BLaER1 (cell line): ENCODE results near the gene RPS6KA2.

Experiments
- H3K27ac ChIP-seq: shearing (Covaris generic); formaldehyde crosslinking; 2 replicates; pipeline ENCODE4 v1.8.1; 2022
- H3K27me3 ChIP-seq: shearing (Covaris generic); formaldehyde crosslinking; 2 replicates; pipeline ENCODE4 v1.8.1; 2022
- H3K36me3 ChIP-seq: shearing (Covaris generic); formaldehyde crosslinking; 2 replicates; pipeline ENCODE4 v1.8.1; 2022
- H3K4me1 ChIP-seq: shearing (Covaris generic); formaldehyde crosslinking; 2 replicates; pipeline ENCODE4 v1.8.1; 2022
- H3K4me2 ChIP-seq: shearing (Covaris generic); formaldehyde crosslinking; 2 replicates; pipeline ENCODE4 v1.8.1; 2022
- H3K4me3 ChIP-seq: shearing (Covaris generic); formaldehyde crosslinking; 2 replicates; pipeline ENCODE4 v1.8.1; 2022
- H3K9ac ChIP-seq: shearing (Covaris generic); formaldehyde crosslinking; 2 replicates; pipeline ENCODE4 v1.8.1; 2022
- H3K9me3 ChIP-seq: shearing (Covaris generic); formaldehyde crosslinking; 2 replicates; pipeline ENCODE4 v1.8.1; 2022
- H4K20me1 ChIP-seq: shearing (Covaris generic); formaldehyde crosslinking; 2 replicates; pipeline ENCODE4 v1.8.1; 2022
- Cebpa-rat ChIP-seq: shearing (Covaris generic); IDR thresholded peaks from 2 replicates; pipeline ENCODE4 v1.8.1; 2022

RPS6KA2 gene

GRCh38 chr6:166450167-166450873, 176.7 kb downstream of the RPS6KA2 start:
- peaks cover 25% of the 10 kb centered on the region for H3K9me3 ChIP-seq
- no peak overlapping the region for H3K27ac ChIP-seq
- peaks cover 6% of the 10 kb centered on the region for H3K4me1 ChIP-seq
- H3K4me3 ChIP-seq: no peak overlapping the region
- TF ChIP-seq Cebpa-rat: no peak
- no peak overlapping the region for H3K9ac ChIP-seq
- H3K36me3 ChIP-seq: peaks cover 13% of the 10 kb centered on the region; the same call in 1 of the 2 replicates
- H4K20me1 ChIP-seq: no peaks in the 10 kb centered on the region
- no peaks in the 10 kb centered on the region for H3K27me3 ChIP-seq
- H3K4me2 ChIP-seq: no peak overlapping the region

GRCh38 chr6:166449641-166450040, 177.4 kb downstream of the RPS6KA2 start:
- H3K9ac ChIP-seq: no peak overlapping the region
- peaks cover 23% of the 10 kb centered on the region for H3K9me3 ChIP-seq
- H4K20me1 ChIP-seq: no peaks in the 10 kb centered on the region
- H3K4me3 ChIP-seq: no peak overlapping the region
- H3K27ac ChIP-seq: no peak overlapping the region
- H3K4me1 ChIP-seq: no peaks in the 10 kb centered on the region
- TF ChIP-seq Cebpa-rat: no peak
- H3K4me2 ChIP-seq: no peak overlapping the region
- H3K36me3 ChIP-seq: peaks cover 13% of the 10 kb centered on the region; the same call in 1 of the 2 replicates
- no peaks in the 10 kb centered on the region for H3K27me3 ChIP-seq

GRCh38 chr6:166449036-166449435, 178.0 kb downstream of the RPS6KA2 start:
- Histone ChIP-seq H3K4me3 (no peak overlapping the region), H3K4me2 (no peak overlapping the region), H3K27me3 (no peaks in the 10 kb centered on the region), H3K27ac (no peak overlapping the region), H3K9ac (no peak overlapping the region), H3K4me1 (no peaks in the 10 kb centered on the region; the same call in 1 of the 2 replicates), H3K9me3 (peaks cover 23% of the 10 kb centered on the region), H3K36me3 (peaks cover 13% of the 10 kb centered on the region; the same call in 1 of the 2 replicates), H4K20me1 (no peaks in the 10 kb centered on the region)
- TF ChIP-seq Cebpa-rat: no peak

- Histone ChIP-seq H3K4me2 (no peak overlapping the region), H3K4me3 (no peak overlapping the region), H3K9ac (no peak overlapping the region), H3K27ac (no peak overlapping the region), H3K4me1 (peaks cover under 1% of the 10 kb centered on the region; the same call in 1 of the 2 replicates), H3K9me3 (peaks cover 19% of the 10 kb centered on the region), H3K36me3 (peaks cover 13% of the 10 kb centered on the region; the same call in 1 of the 2 replicates), H3K27me3 (no peaks in the 10 kb centered on the region), H4K20me1 (no peaks in the 10 kb centered on the region)
- no peak for TF ChIP-seq Cebpa-rat
These were observed 178.6 kb downstream of the RPS6KA2 start for GRCh38 chr6:166448432-166448831.

- Histone ChIP-seq H3K4me3 (no peak overlapping the region), H3K36me3 (peaks cover 13% of the 10 kb centered on the region; the same call in 1 of the 2 replicates), H3K9ac (no peak overlapping the region), H3K9me3 (peaks cover 11% of the 10 kb centered on the region), H3K27me3 (peaks cover 2% of the 10 kb centered on the region; the same call in 1 of the 2 replicates), H3K4me1 (peaks cover 14% of the 10 kb centered on the region), H3K4me2 (no peak overlapping the region), H4K20me1 (no peaks in the 10 kb centered on the region), H3K27ac (no peak overlapping the region)
- no peak for TF ChIP-seq Cebpa-rat
These were observed 180.4 kb downstream of the RPS6KA2 start for GRCh38 chr6:166446567-166447065.

- Histone ChIP-seq H3K36me3 (peaks cover 13% of the 10 kb centered on the region; the same call in 1 of the 2 replicates), H3K27me3 (peaks cover 5% of the 10 kb centered on the region; the same call in 1 of the 2 replicates), H3K4me1 (peaks cover 19% of the 10 kb centered on the region), H3K4me2 (no peak overlapping the region), H4K20me1 (no peaks in the 10 kb centered on the region), H3K4me3 (no peak overlapping the region), H3K9ac (no peak overlapping the region), H3K9me3 (peaks cover 11% of the 10 kb centered on the region), H3K27ac (no peak overlapping the region)
- no peak for TF ChIP-seq Cebpa-rat
These were observed 180.9 kb downstream of the RPS6KA2 start for GRCh38 chr6:166446146-166446545.

GRCh38 chr6:166444446-166444845, 182.6 kb downstream of the RPS6KA2 start:
- H3K36me3 ChIP-seq: peaks cover 13% of the 10 kb centered on the region; the same call in 1 of the 2 replicates
- H3K27me3 ChIP-seq: peaks cover 5% of the 10 kb centered on the region; the same call in 1 of the 2 replicates
- H3K9me3 ChIP-seq: no peaks in the 10 kb centered on the region
- peaks cover 36% of the 10 kb centered on the region for H3K4me1 ChIP-seq
- no peaks in the 10 kb centered on the region for H4K20me1 ChIP-seq
- no peak overlapping the region for H3K4me2 ChIP-seq
- no peak overlapping the region for H3K9ac ChIP-seq
- H3K4me3 ChIP-seq: no peak overlapping the region
- TF ChIP-seq Cebpa-rat: no peak
- no peak overlapping the region for H3K27ac ChIP-seq

GRCh38 chr6:166443166-166443565, 183.9 kb downstream of the RPS6KA2 start:
- H3K9ac ChIP-seq: no peak overlapping the region
- peaks cover 48% of the 10 kb centered on the region for H3K4me1 ChIP-seq
- H3K36me3 ChIP-seq: 0 out of 2 replicates have a peak, but pooled peaks cover 4% of the 10 kb centered on the region
- H3K9me3 ChIP-seq: 0 out of 2 replicates have a peak, but pooled peaks cover under 1% of the 10 kb centered on the region
- no peak overlapping the region for H3K27ac ChIP-seq
- TF ChIP-seq Cebpa-rat: no peak
- H3K4me2 ChIP-seq: no peak overlapping the region
- H4K20me1 ChIP-seq: no peaks in the 10 kb centered on the region
- peaks cover 5% of the 10 kb centered on the region; the same call in 1 of the 2 replicates for H3K27me3 ChIP-seq
- no peak overlapping the region for H3K4me3 ChIP-seq

- H3K9ac ChIP-seq: no peak overlapping the region
- H3K4me2 ChIP-seq: peak overlapping the region; percentile 66
- 0 out of 2 replicates have a peak, but pooled peaks cover 4% of the 10 kb centered on the region for H3K36me3 ChIP-seq
- no peaks in the 10 kb centered on the region for H4K20me1 ChIP-seq
- H3K4me1 ChIP-seq: peaks cover 58% of the 10 kb centered on the region
- peaks cover 5% of the 10 kb centered on the region; the same call in 1 of the 2 replicates for H3K27me3 ChIP-seq
- TF ChIP-seq Cebpa-rat: no peak
- no peak overlapping the region for H3K4me3 ChIP-seq
- no peak overlapping the region for H3K27ac ChIP-seq
- H3K9me3 ChIP-seq: peaks cover 10% of the 10 kb centered on the region; the same call in 1 of the 2 replicates
These were observed 184.8 kb downstream of the RPS6KA2 start for GRCh38 chr6:166442131-166442685.
